HepG2 (cell line): Measurements from ENCODE around the gene OPRL1. TPM values are rescaled to one million over a fixed set of nuclear protein-coding genes. Genes with fewer than 3 reads are reported as not detected.

Experiments
- HNRNPUL1 ChIP-seq: fragments of 200-400 bp; formaldehyde crosslinking; IDR thresholded peaks from 2 replicates; pipeline ENCODE4 v1.6.1; 2017; ENCODE audit warnings: low read depth, mild to moderate bottlenecking, low read length, moderate library complexity
- KDM5A ChIP-seq: fragments of 200-600 bp; sonication (generic); IDR thresholded peaks from 2 replicates; pipeline ENCODE4 v1.7.0; 2018; ENCODE audit warnings: antibody characterized with exemption, mild to moderate bottlenecking, low read length, borderline replicate concordance
- MAF1 ChIP-seq: sonication (generic); formaldehyde crosslinking; IDR thresholded peaks from 2 replicates; pipeline ENCODE4 v1.5.0; 2020; ENCODE audit warnings: missing genetic modification reagents, borderline replicate concordance
- MXI1 ChIP-seq: IDR thresholded peaks from 3 replicates; pipeline ENCODE4 v1.6.1; 2012; ENCODE audit warnings: low read depth, low read length, inconsistent platforms, borderline replicate concordance
- MYC ChIP-seq: sonication (generic); formaldehyde crosslinking; IDR thresholded peaks from 2 replicates; pipeline ENCODE4 v1.9.0; 2021; ENCODE audit warnings: missing genetic modification reagents, borderline replicate concordance
- NR3C1 ChIP-seq: sonication (generic); formaldehyde crosslinking; IDR thresholded peaks from 2 replicates; pipeline ENCODE4 v1.4.0; 2020; ENCODE audit warnings: missing genetic modification reagents
- POLR2G ChIP-seq: fragments of 200-400 bp; formaldehyde crosslinking; IDR thresholded peaks from 2 replicates; pipeline ENCODE4 v1.6.1; 2018; ENCODE audit warnings: mild to moderate bottlenecking, low read depth, low read length, moderate library complexity
- ZBTB7A ChIP-seq: sonication (generic); formaldehyde crosslinking; IDR thresholded peaks from 2 replicates; pipeline ENCODE4 v1.8.0; 2022; ENCODE audit warnings: mild to moderate bottlenecking, missing genetic modification reagents
- ZKSCAN5 ChIP-seq: sonication (generic); formaldehyde crosslinking; IDR thresholded peaks from 2 replicates; pipeline ENCODE4 v1.5.1; 2020; ENCODE audit warnings: mild to moderate bottlenecking, missing genetic modification reagents
- ZNF263 ChIP-seq: sonication (generic); formaldehyde crosslinking; IDR thresholded peaks from 2 replicates; pipeline ENCODE4 v1.4.0; 2020; ENCODE audit warnings: missing genetic modification reagents
- ZNF549 ChIP-seq: sonication (generic); formaldehyde crosslinking; IDR thresholded peaks from 2 replicates; pipeline ENCODE4 v1.5.0; 2020; ENCODE audit warnings: missing genetic modification reagents
- polyA plus RNA-seq, 8 experiments: library from polyadenylated mRNA; depleted of rRNA in 3 of 8; stranded (reverse) in 7 of 8; unstranded in 1 of 8; fragments of >200 nt; fragmentation: Illumina TruSeq in 4 of 8; extraction: Trizol in 4 of 8; gene quantifications; 2 replicates each; pipeline versions ENCODE4 v1.2.1 to v1.2.3, GENCODE V29; 2011 to 2016; ENCODE audit warnings: low read depth in 4 of 8, missing spikeins in 1 of 8, mixed read lengths in 1 of 8; ENCODE audit not compliant: insufficient read depth in 1 of 8
- total RNA-seq, 5 experiments: library from RNA; depleted of rRNA; stranded (reverse); fragments of >200 nt; fragmentation: Illumina TruSeq; extraction: Trizol; gene quantifications; 2 replicates each; pipeline ENCODE4 v1.2.3, GENCODE V29; 2016; ENCODE audit warnings: low read depth in 1 of 5
- TF ChIP-seq, protein P1 (sequence below): sonication (generic); formaldehyde crosslinking; IDR thresholded peaks from 2 replicates; pipeline ENCODE4 v1.4.0; 2020; ENCODE audit warnings: missing genetic modification reagents
- TF ChIP-seq, protein P2 (sequence below): IDR thresholded peaks from 2 replicates; pipeline ENCODE4 v1.6.1; 2016; ENCODE audit warnings: missing genetic modification reagents, missing compliant biosample characterization
- TF ChIP-seq, protein P3 (sequence below): sonication (generic); formaldehyde crosslinking; IDR thresholded peaks from 2 replicates; pipeline ENCODE4 v1.8.0; 2023; ENCODE audit warnings: mild to moderate bottlenecking, missing genetic modification reagents
- TF ChIP-seq, protein P4 (sequence below): IDR thresholded peaks from 2 replicates; pipeline ENCODE4 v1.6.1; 2016

The OPRL1 gene
- total and polyA plus RNA-seq, 2 of the 13 experiments (the other 11 are each of a cell fraction or from before 2014, with no cell fraction given), result 0.35 to 0.71 TPM

DNA sequence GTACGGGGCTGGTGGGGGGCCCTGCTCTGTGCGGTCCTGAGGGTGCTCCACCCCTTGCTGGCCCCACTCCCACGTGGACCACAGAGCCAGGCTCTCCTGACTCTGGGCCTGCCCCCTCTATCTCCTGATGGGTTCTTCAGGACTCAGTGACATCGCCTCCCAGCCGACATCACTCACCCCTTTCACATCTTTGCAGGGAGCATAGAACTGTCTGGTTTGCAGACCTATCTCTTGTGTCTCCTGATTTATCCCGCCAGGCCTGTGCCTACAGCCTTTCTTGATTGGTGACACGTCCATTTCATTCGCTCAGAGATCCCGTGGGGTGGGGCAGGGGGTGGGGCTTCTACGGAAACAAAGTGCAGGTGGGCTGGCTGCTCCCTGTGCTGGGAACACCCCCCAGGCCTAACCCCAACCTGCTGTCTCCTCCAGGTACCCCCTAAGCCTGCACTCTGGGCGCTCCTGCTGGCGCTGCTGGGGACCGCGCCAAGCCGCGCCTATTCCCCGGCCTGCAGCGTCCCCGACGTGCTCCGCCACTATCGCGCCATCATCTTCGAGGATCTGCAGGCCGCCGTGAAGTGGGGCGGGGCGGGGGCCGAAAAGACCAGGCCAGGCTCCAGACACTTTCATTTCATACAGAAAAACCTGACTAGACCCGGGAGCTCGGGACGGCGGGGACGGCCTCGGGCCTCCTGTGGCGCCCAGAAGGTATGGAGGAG, 42.2 kb upstream of the OPRL1 start (continued):
- TF ChIP-seq HNRNPUL1 (no peak), MYC (CRISPR knock-in tag) (peak; percentile 42; the same call in 1 of the 2 replicates), MXI1 (peak; percentile 13; the same call in 1 of the 3 replicates), KDM5A (no peak), MAF1 (CRISPR knock-in tag) (0 out of 2 replicates have a peak, but pooled peaks have one; percentile 21), NR3C1 (no peak), ZBTB7A (CRISPR knock-in tag) (peak; percentile 60; the same call in 1 of the 2 replicates), ZNF549 (CRISPR knock-in tag) (no peak), ZKSCAN5 (CRISPR knock-in tag) (no peak), ZNF263 (no peak; the same call in 1 of the 2 replicates), POLR2G (peak; percentile 67)
- TF ChIP-seq, protein P1, sequence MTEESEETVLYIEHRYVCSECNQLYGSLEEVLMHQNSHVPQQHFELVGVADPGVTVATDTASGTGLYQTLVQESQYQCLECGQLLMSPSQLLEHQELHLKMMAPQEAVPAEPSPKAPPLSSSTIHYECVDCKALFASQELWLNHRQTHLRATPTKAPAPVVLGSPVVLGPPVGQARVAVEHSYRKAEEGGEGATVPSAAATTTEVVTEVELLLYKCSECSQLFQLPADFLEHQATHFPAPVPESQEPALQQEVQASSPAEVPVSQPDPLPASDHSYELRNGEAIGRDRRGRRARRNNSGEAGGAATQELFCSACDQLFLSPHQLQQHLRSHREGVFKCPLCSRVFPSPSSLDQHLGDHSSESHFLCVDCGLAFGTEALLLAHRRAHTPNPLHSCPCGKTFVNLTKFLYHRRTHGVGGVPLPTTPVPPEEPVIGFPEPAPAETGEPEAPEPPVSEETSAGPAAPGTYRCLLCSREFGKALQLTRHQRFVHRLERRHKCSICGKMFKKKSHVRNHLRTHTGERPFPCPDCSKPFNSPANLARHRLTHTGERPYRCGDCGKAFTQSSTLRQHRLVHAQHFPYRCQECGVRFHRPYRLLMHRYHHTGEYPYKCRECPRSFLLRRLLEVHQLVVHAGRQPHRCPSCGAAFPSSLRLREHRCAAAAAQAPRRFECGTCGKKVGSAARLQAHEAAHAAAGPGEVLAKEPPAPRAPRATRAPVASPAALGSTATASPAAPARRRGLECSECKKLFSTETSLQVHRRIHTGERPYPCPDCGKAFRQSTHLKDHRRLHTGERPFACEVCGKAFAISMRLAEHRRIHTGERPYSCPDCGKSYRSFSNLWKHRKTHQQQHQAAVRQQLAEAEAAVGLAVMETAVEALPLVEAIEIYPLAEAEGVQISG (CRISPR knock-in tag), result peak; percentile 25; the same call in 1 of the 2 replicates
- TF ChIP-seq, protein P2, sequence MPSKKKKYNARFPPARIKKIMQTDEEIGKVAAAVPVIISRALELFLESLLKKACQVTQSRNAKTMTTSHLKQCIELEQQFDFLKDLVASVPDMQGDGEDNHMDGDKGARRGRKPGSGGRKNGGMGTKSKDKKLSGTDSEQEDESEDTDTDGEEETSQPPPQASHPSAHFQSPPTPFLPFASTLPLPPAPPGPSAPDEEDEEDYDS, result peak; percentile 55
- TF ChIP-seq, protein P3, sequence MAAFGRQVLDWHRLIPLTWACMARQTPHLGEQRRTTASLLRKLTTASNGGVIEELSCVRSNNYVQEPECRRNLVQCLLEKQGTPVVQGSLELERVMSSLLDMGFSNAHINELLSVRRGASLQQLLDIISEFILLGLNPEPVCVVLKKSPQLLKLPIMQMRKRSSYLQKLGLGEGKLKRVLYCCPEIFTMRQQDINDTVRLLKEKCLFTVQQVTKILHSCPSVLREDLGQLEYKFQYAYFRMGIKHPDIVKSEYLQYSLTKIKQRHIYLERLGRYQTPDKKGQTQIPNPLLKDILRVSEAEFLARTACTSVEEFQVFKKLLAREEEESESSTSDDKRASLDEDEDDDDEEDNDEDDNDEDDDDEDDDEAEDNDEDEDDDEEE, result no peak
- TF ChIP-seq, protein P4, sequence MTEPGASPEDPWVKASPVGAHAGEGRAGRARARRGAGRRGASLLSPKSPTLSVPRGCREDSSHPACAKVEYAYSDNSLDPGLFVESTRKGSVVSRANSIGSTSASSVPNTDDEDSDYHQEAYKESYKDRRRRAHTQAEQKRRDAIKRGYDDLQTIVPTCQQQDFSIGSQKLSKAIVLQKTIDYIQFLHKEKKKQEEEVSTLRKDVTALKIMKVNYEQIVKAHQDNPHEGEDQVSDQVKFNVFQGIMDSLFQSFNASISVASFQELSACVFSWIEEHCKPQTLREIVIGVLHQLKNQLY, result no peak
